Gastroesophageal sphincter (tissue), 4 donors: ENCODE results near the gene ARID3B. TPM values are rescaled to one million over a fixed set of nuclear protein-coding genes. Genes with fewer than 3 reads are reported as not detected.

Experiments
- ATAC-seq: fragments of 150-250 bp; one replicate; pipeline ENCODE4 v1.9.1; 2016; ENCODE audit warnings: mild to moderate bottlenecking, moderate library complexity
- H3K27ac ChIP-seq, 4 donors: fragments of 200-600 bp; sonication (generic) in 3 of 4; 1 replicate in 3 of 4; 2 replicates in 1 of 4; pipeline ENCODE4 v1.5.1; 2016 to 2019
- H3K27me3 ChIP-seq: fragments of 200-600 bp; sonication (generic); one replicate; pipeline ENCODE4 v1.5.1; 2019
- H3K36me3 ChIP-seq, 2 donors: fragments of 200-600 bp; sonication (generic); one replicate each; pipeline ENCODE4 v1.5.1; 2019; ENCODE audit warnings: control low read depth in 1 of 2
- H3K4me1 ChIP-seq, 3 donors: fragments of 200-600 bp; sonication (generic); 1 replicate in 2 of 3; 2 replicates in 1 of 3; pipeline ENCODE4 v1.5.1; 2016 to 2019; ENCODE audit warnings: control low read depth in 2 of 3
- H3K4me3 ChIP-seq, 2 donors: fragments of 200-600 bp; sonication (generic); one replicate each; pipeline ENCODE4 v1.5.1; 2019; ENCODE audit warnings: mild to moderate bottlenecking in 1 of 2, moderate library complexity in 1 of 2
- H3K9me3 ChIP-seq, 3 donors: fragments of 200-600 bp; sonication (generic); one replicate each; pipeline ENCODE4 v1.5.1; 2017 to 2019; ENCODE audit warnings: control low read depth in 2 of 3
- CTCF ChIP-seq, 4 experiments: fragments of 200-600 bp in 2 of 4; fragments of 450-650 bp in 2 of 4; sonication (generic) in 1 of 4; IDR thresholded peaks; one replicate each; pipeline ENCODE4 v1.5.1; 2017 to 2019; ENCODE audit warnings: antibody characterized with exemption in 4 of 4, mild to moderate bottlenecking in 2 of 4, moderate library complexity in 2 of 4
- EP300 ChIP-seq: sonication (generic); formaldehyde crosslinking; IDR thresholded peaks from one replicate; pipeline ENCODE4 v1.6.1; 2017; ENCODE audit warnings: antibody characterized with exemption, mild to moderate bottlenecking
- POLR2A ChIP-seq, 2 donors: fragments of 450-650 bp; IDR thresholded peaks; one replicate each; pipeline ENCODE4 v1.6.1; 2017; ENCODE audit warnings: antibody characterized with exemption in 2 of 2, mild to moderate bottlenecking in 2 of 2, moderate library complexity in 1 of 2
- POLR2AphosphoS5 ChIP-seq: sonication (generic); formaldehyde crosslinking; IDR thresholded peaks from one replicate; pipeline ENCODE4 v1.6.1; 2017; ENCODE audit warnings: antibody characterized with exemption
- WGBS, 2 donors: methylation state at CpG; one replicate each; pipeline ENCODE4 v1.1.5; 2018; ENCODE audit warnings: low coverage in 1 of 2; 5-methylcytosine and 5-hydroxymethylcytosine counted together
- total RNA-seq, 4 donors: library from RNA; depleted of rRNA; stranded (reverse); fragments of >200 nt; gene quantifications; one replicate each; pipeline ENCODE4 v1.1.0, GENCODE V29; 2016

ARID3B gene
- total RNA-seq, 4 donors from 2014 or later: 2.9 to 8.4 (median 6.9) TPM

GRCh38 chr15:74502301-74502700 lies 38.7 kb upstream of the ARID3B start:
- Histone ChIP-seq H3K27ac (no peak overlapping the region), H3K9me3 (no peaks in the 10 kb centered on the region), H3K36me3 (no peaks in the 10 kb centered on the region), H3K27me3 (no peaks in the 10 kb centered on the region), H3K4me1 (no peaks in the 10 kb centered on the region), H3K4me3 (no peak overlapping the region)
- no peak for ATAC-seq
- 30 to 73% methylated on average over 1 of the region's 3 CpGs for WGBS, 2 donors
- TF ChIP-seq CTCF (IDR thresholded peaks at IDR 0.05): no peak
- TF ChIP-seq EP300: no peak
- no peak for TF ChIP-seq POLR2A (IDR thresholded peaks at IDR 0.05)
- TF ChIP-seq POLR2AphosphoS5: no peak

GRCh38 chr15:74504418-74504817 lies 36.6 kb upstream of the ARID3B start:
- Histone ChIP-seq H3K27me3 (no peaks in the 10 kb centered on the region), H3K4me3 (no peak overlapping the region), H3K36me3 (no peaks in the 10 kb centered on the region), H3K27ac (no peak overlapping the region), H3K4me1 (no peaks in the 10 kb centered on the region), H3K9me3 (no peaks in the 10 kb centered on the region)
- WGBS, 2 donors: 81 to 88% methylated on average over 3 of the region's 3 CpGs
- TF ChIP-seq EP300 (no peak), POLR2A (IDR thresholded peaks at IDR 0.05) (no peak), CTCF (IDR thresholded peaks at IDR 0.05) (no peak), POLR2AphosphoS5 (no peak)
- no peak for ATAC-seq

- ATAC-seq: no peak
- Histone ChIP-seq H3K36me3 (no peaks in the 10 kb centered on the region), H3K27me3 (no peaks in the 10 kb centered on the region), H3K27ac (no peak overlapping the region), H3K4me1 (no peaks in the 10 kb centered on the region), H3K4me3 (no peak overlapping the region), H3K9me3 (no peaks in the 10 kb centered on the region)
- TF ChIP-seq EP300 (no peak), POLR2AphosphoS5 (no peak), CTCF (IDR thresholded peaks at IDR 0.05) (no peak), POLR2A (IDR thresholded peaks at IDR 0.05) (no peak)
- WGBS, 2 donors: 100% methylated on average over 2 to 4 of the region's 4 CpGs
Observed at GRCh38 chr15:74504836-74505235, 36.2 kb upstream of the ARID3B start.

GRCh38 chr15:74505837-74506514 lies 35.0 kb upstream of the ARID3B start:
- no peak for ATAC-seq
- TF ChIP-seq POLR2A (IDR thresholded peaks at IDR 0.05) (no peak), EP300 (no peak), CTCF (IDR thresholded peaks at IDR 0.05) (no peak), POLR2AphosphoS5 (no peak)
- Histone ChIP-seq H3K27me3 (no peaks in the 10 kb centered on the region), H3K9me3 (no peaks in the 10 kb centered on the region), H3K27ac (no peak overlapping the region), H3K4me3 (no peak overlapping the region), H3K4me1 (no peaks in the 10 kb centered on the region), H3K36me3 (no peaks in the 10 kb centered on the region)
- 85 to 92% methylated on average over 4 to 6 of the region's 6 CpGs for WGBS, 2 donors

- H3K4me3 ChIP-seq: no peak overlapping the region
- no peaks in the 10 kb centered on the region for H3K9me3 ChIP-seq
- H3K27ac ChIP-seq: no peak overlapping the region
- TF ChIP-seq POLR2A (IDR thresholded peaks at IDR 0.05) (no peak), EP300 (no peak), POLR2AphosphoS5 (no peak), CTCF (IDR thresholded peaks at IDR 0.05) (no peak)
- no peaks in the 10 kb centered on the region for H3K36me3 ChIP-seq
- no peak for ATAC-seq
- no peaks in the 10 kb centered on the region for H3K27me3 ChIP-seq
- no peaks in the 10 kb centered on the region for H3K4me1 ChIP-seq
- 96% methylated on average over 4 of the region's 4 CpGs for WGBS, 2 donors
Observed at GRCh38 chr15:74506515-74506840, 34.5 kb upstream of the ARID3B start.
